GM21447 (cell line): ENCODE results near the gene NKX2-2.

Experiments
- ATAC-seq: cut with Tn5 transposase; IDR thresholded peaks from one replicate; pipeline ENCODE4 v1.9.1; 2021; ENCODE audit not compliant: unreplicated experiment

NKX2-2 gene

GRCh38 chr20:21513881-21514540 is at the start of gene NKX2-2:
Gene NKX2-2, minus strand, starts transcription at chr20:21514064. Its CDS starts 395 bp downstream, at chr20:21513669.
- no peak for ATAC-seq

- ATAC-seq: no peak
Measured at GRCh38 chr20:21562656-21563055, 48.8 kb upstream of the NKX2-2 start.

- ATAC-seq: peak; percentile 60
Measured at GRCh38 chr20:21559305-21559704, 45.4 kb upstream of the NKX2-2 start.

GRCh38 chr20:21557241-21558020 is 43.6 kb upstream of the NKX2-2 start:
- ATAC-seq: no peak

- no peak for ATAC-seq
Measured at GRCh38 chr20:21556398-21556797, 42.5 kb upstream of the NKX2-2 start.

- ATAC-seq: no peak
Measured at GRCh38 chr20:21555470-21556120, 41.7 kb upstream of the NKX2-2 start.

- no peak for ATAC-seq
Measured at GRCh38 chr20:21554985-21555384, 41.1 kb upstream of the NKX2-2 start.

- no peak for ATAC-seq
Measured at GRCh38 chr20:21554376-21554890, 40.6 kb upstream of the NKX2-2 start.

- no peak for ATAC-seq
Measured at GRCh38 chr20:21550587-21550986, 36.7 kb upstream of the NKX2-2 start.

GRCh38 chr20:21548390-21549035 is 34.6 kb upstream of the NKX2-2 start:
- peak; percentile 74 for ATAC-seq

GRCh38 chr20:21546355-21546754 is 32.5 kb upstream of the NKX2-2 start:
- no peak for ATAC-seq

- ATAC-seq: no peak
Measured at GRCh38 chr20:21539512-21539911, 25.6 kb upstream of the NKX2-2 start.

GRCh38 chr20:21534886-21535285 is 21.0 kb upstream of the NKX2-2 start:
- no peak for ATAC-seq

- ATAC-seq: no peak
Measured at GRCh38 chr20:21534453-21534852, 20.6 kb upstream of the NKX2-2 start.

- no peak for ATAC-seq
Measured at GRCh38 chr20:21529863-21530262, 16.0 kb upstream of the NKX2-2 start.

GRCh38 chr20:21528870-21529269 is 15.0 kb upstream of the NKX2-2 start:
- ATAC-seq: no peak

GRCh38 chr20:21527908-21528307 is 14.0 kb upstream of the NKX2-2 start:
- ATAC-seq: no peak

GRCh38 chr20:21526776-21527175 is 12.9 kb upstream of the NKX2-2 start:
- ATAC-seq: no peak

GRCh38 chr20:21523895-21524294 is 10.0 kb upstream of the NKX2-2 start:
- ATAC-seq: no peak

GRCh38 chr20:21523281-21523868 is 9.5 kb upstream of the NKX2-2 start:
- no peak for ATAC-seq
